SK-N-SH (cell line): ENCODE measurements around the gene FGG. TPM values are rescaled to one million over a fixed set of nuclear protein-coding genes. Genes with fewer than 3 reads are reported as not detected.

Experiments
- CTCF ChIA-PET: fragments of 300-600, 350-600 bp; formaldehyde crosslinking; extraction: SDS; loops from one replicate; lab custom pipeline; 2021; lab: Yijun Ruan, JAX
- POLR2A ChIA-PET: fragments of 350-600 bp; sonication (Branson Sonifier 250); formaldehyde crosslinking; extraction: SDS; loops from one replicate; lab custom pipeline; 2020; ENCODE audit warnings: antibody characterized with exemption, inconsistent platforms; lab: Yijun Ruan, JAX
- DNase-seq: peaks from one replicate; pipeline ENCODE4 v3.0.0; 2012
- H2AFZ ChIP-seq: fragments of 200-600 bp; sonication (generic); 2 replicates; pipeline ENCODE4 v1.8.1; 2016; ENCODE audit warnings: antibody characterized with exemption, mild to moderate bottlenecking, low read depth
- H3F3A ChIP-seq: fragments of 200-600 bp; sonication (generic); replicated peaks from 2 replicates; pipeline ENCODE3; 2016; ENCODE audit warnings: antibody characterized with exemption, mild to moderate bottlenecking; ENCODE audit not compliant: insufficient read depth
- H3K27ac ChIP-seq, 2 experiments: fragments of 200-500 bp in 1 of 2; fragments of 200-600 bp in 1 of 2; sonication (Bioruptor generic) in 1 of 2; sonication (generic), shearing (Covaris generic) in 1 of 2; 2 replicates each; pipeline versions ENCODE4 v1.5.1 to v1.6.1; 2014 to 2016; ENCODE audit warnings: low read depth in 2 of 2, inconsistent platforms in 1 of 2, low read length in 1 of 2, mild to moderate bottlenecking in 1 of 2, mixed read lengths in 1 of 2
- H3K27me3 ChIP-seq: fragments of 200-600 bp; sonication (generic), shearing (Covaris generic); 2 replicates; pipeline ENCODE4 v1.6.1; 2016; ENCODE audit warnings: mixed run types; ENCODE audit not compliant: insufficient read depth
- H3K36me3 ChIP-seq, 2 experiments: fragments of 200-500 bp in 1 of 2; fragments of 200-600 bp in 1 of 2; sonication (Bioruptor generic) in 1 of 2; sonication (generic) in 1 of 2; replicated peaks in 1 of 2; 2 replicates each; pipeline versions ENCODE3 to v1.5.1; 2014 to 2016; ENCODE audit warnings: low read length in 1 of 2, mild to moderate bottlenecking in 1 of 2; ENCODE audit not compliant: insufficient read depth in 2 of 2, control insufficient read depth in 1 of 2
- H3K4me1 ChIP-seq, 2 experiments: fragments of 200-500 bp in 1 of 2; fragments of 200-600 bp in 1 of 2; sonication (Bioruptor generic) in 1 of 2; sonication (generic), shearing (Covaris generic) in 1 of 2; 2 replicates each; pipeline versions ENCODE4 v1.5.1 to v1.6.1; 2014 to 2016; ENCODE audit warnings: low read depth in 1 of 2, low read length in 1 of 2, mixed run types in 1 of 2; ENCODE audit not compliant: insufficient read depth in 2 of 2, control insufficient read depth in 1 of 2
- H3K4me2 ChIP-seq: fragments of 200-600 bp; sonication (generic), shearing (Covaris generic); 2 replicates; pipeline ENCODE4 v1.6.1; 2017; ENCODE audit warnings: mixed run types
- H3K4me3 ChIP-seq, 2 experiments: fragments of 200-500 bp in 1 of 2; fragments of 200-600 bp in 1 of 2; sonication (Bioruptor generic) in 1 of 2; sonication (generic), shearing (Covaris generic) in 1 of 2; 2 replicates each; pipeline versions ENCODE4 v1.5.1 to v1.8.1; 2014 to 2016; ENCODE audit warnings: low read depth in 2 of 2, inconsistent platforms in 1 of 2, low read length in 1 of 2, mild to moderate bottlenecking in 1 of 2, mixed read lengths in 1 of 2, moderate library complexity in 1 of 2
- H3K79me2 ChIP-seq: fragments of 200-600 bp; sonication (generic); 2 replicates; pipeline ENCODE4 v1.8.1; 2017; ENCODE audit warnings: mild to moderate bottlenecking; ENCODE audit not compliant: insufficient read depth
- H3K9ac ChIP-seq: fragments of 200-600 bp; sonication (generic); 2 replicates; pipeline ENCODE4 v1.6.1; 2017; ENCODE audit warnings: mixed run types
- H3K9me2 ChIP-seq: fragments of 200-600 bp; sonication (generic); 2 replicates; pipeline ENCODE4 v1.6.1; 2017; ENCODE audit warnings: mixed run types
- H3K9me3 ChIP-seq: fragments of 200-600 bp; sonication (generic); 2 replicates; pipeline ENCODE4 v1.6.1; 2017; ENCODE audit warnings: mixed run types, mild to moderate bottlenecking, moderate library complexity
- H4K20me1 ChIP-seq: fragments of 200-600 bp; sonication (generic); 2 replicates; pipeline ENCODE4 v1.6.1; 2017; ENCODE audit warnings: mild to moderate bottlenecking, mixed run types; ENCODE audit not compliant: insufficient read depth
- CHD2 ChIP-seq: fragments of 150-350 bp; IDR thresholded peaks from 2 replicates; pipeline ENCODE4 v1.6.1; 2018; ENCODE audit warnings: low read length; ENCODE audit not compliant: partially characterized antibody
- ELF1 ChIP-seq: IDR thresholded peaks from 2 replicates; pipeline ENCODE4 v1.4.0; 2012
- FOSL2 ChIP-seq: IDR thresholded peaks from 2 replicates; pipeline ENCODE4 v1.4.0; 2012; ENCODE audit warnings: low read depth, mild to moderate bottlenecking, moderate library complexity, borderline replicate concordance
- FOXM1 ChIP-seq: IDR thresholded peaks from 2 replicates; pipeline ENCODE4 v1.4.0; 2012; ENCODE audit warnings: low read depth, mild to moderate bottlenecking
- JUND ChIP-seq: IDR thresholded peaks from 2 replicates; pipeline ENCODE4 v1.4.0; 2012
- MXI1 ChIP-seq: IDR thresholded peaks from 2 replicates; pipeline ENCODE4 v1.6.1; 2012; ENCODE audit warnings: mild to moderate bottlenecking, low read depth, low read length, improper control_type of control experiment
- NRF1 ChIP-seq: IDR thresholded peaks from 2 replicates; pipeline ENCODE4 v1.6.1; 2012; ENCODE audit warnings: low read depth, mild to moderate bottlenecking, low read length
- RCOR1 ChIP-seq: fragments of 150-350 bp; IDR thresholded peaks from 2 replicates; pipeline ENCODE4 v1.6.1; 2017; ENCODE audit warnings: antibody characterized with exemption, low read length
- RXRA ChIP-seq: IDR thresholded peaks from 2 replicates; pipeline ENCODE4 v1.4.0; 2012; ENCODE audit warnings: low read depth, mild to moderate bottlenecking, borderline replicate concordance
- SIN3A ChIP-seq: IDR thresholded peaks from 2 replicates; pipeline ENCODE4 v1.6.1; 2012; ENCODE audit warnings: low read depth, mild to moderate bottlenecking, low read length, moderate library complexity, borderline replicate concordance
- SMC3 ChIP-seq: IDR thresholded peaks from 2 replicates; pipeline ENCODE4 v1.6.1; 2012; ENCODE audit warnings: low read depth, low read length, improper control_type of control experiment
- TAF1 ChIP-seq: IDR thresholded peaks from 2 replicates; pipeline ENCODE4 v1.6.1; 2012; ENCODE audit warnings: low read depth, mild to moderate bottlenecking, low read length, moderate library complexity, borderline replicate concordance
- TEAD4 ChIP-seq: IDR thresholded peaks from 2 replicates; pipeline ENCODE4 v1.4.0; 2012; ENCODE audit warnings: mild to moderate bottlenecking, borderline replicate concordance; ENCODE audit not compliant: insufficient read depth
- WGBS: methylation state at CpG from one replicate; pipeline ENCODE4 v1.1.6; 2017; ENCODE audit warnings: low lambda C conversion rate; 5-methylcytosine and 5-hydroxymethylcytosine counted together
- polyA plus RNA-seq, 3 experiments: library from polyadenylated mRNA; depleted of rRNA; stranded (reverse); fragments of >200 nt; gene quantifications; 2 replicates each; pipeline ENCODE4 v1.2.3, GENCODE V29; 2012
- TF ChIP-seq, protein P1 (sequence below): fragments of 150-350 bp; IDR thresholded peaks from 2 replicates; pipeline ENCODE4 v1.6.1; 2017; ENCODE audit warnings: antibody characterized with exemption, low read length, low read depth, borderline replicate concordance
- TF ChIP-seq, protein P2 (sequence below): IDR thresholded peaks from 2 replicates; pipeline ENCODE4 v1.6.1; 2012; ENCODE audit warnings: mild to moderate bottlenecking, low read depth, low read length, moderate library complexity

Gene FGG
- polyA plus RNA-seq, 1 of the 3 experiments (the other 2 are of a cell fraction) = not detected

DNA sequence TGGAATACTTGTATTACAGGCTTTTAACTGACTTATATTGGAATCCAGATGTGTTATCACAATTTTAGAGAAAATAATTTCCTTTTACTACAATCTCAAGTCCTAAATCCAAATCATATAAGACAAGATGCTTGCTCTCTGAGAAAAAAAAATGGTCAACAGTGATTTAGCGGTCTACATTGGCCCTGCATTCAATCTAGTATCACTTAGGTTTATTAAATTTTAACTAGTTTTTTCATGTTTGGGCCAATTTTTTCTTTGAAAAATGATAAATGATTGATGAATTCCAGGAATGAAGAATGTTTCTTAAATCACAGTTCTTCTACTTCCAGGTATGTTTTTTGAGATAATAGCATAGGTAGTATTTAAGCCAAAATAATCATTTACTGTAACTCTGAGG lies 2.8 kb upstream of the FGG start:
- WGBS = 3% methylated on average over 1 of the region's 1 CpG

DNA sequence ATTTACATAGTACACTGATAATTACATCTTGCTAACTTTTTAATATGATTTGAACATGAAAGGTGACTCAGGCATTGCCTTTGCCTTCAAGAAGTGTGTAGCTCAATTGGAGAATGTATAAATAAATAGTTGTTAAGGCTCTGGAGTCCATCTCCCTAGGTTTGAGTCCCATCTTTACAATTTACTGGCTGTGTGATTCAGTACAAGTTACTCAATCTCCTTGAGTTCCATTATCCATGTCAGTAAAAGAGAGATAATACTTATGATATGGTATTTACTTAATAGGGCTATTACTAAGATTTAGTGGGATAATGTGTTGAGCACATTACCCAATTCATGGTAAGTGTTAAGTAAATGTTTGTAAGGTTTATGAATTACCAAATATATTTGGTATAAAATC lies 1.9 kb upstream of the FGG start:
- Histone ChIP-seq H3K79me2 (no peaks in the 10 kb centered on the region), H3F3A (no peaks in the 10 kb centered on the region), H3K4me1 (no peaks in the 10 kb centered on the region), H3K4me2 (no peak overlapping the region), H3K27ac (no peak overlapping the region), H3K9me2 (no peaks in the 10 kb centered on the region), H3K9ac (no peak overlapping the region), H3K9me3 (no peaks in the 10 kb centered on the region), H2AFZ (no peak overlapping the region), H3K4me3 (no peak overlapping the region), H3K36me3 (no peaks in the 10 kb centered on the region), H4K20me1 (no peaks in the 10 kb centered on the region), H3K27me3 (0 out of 2 replicates have a peak, but pooled peaks cover 5% of the 10 kb centered on the region)
- POLR2A ChIA-PET = no interaction called here
- no peak for DNase-seq
- TF ChIP-seq RXRA (no peak), MXI1 (no peak), NRF1 (no peak), SIN3A (no peak)
- TF ChIP-seq, protein P1, sequence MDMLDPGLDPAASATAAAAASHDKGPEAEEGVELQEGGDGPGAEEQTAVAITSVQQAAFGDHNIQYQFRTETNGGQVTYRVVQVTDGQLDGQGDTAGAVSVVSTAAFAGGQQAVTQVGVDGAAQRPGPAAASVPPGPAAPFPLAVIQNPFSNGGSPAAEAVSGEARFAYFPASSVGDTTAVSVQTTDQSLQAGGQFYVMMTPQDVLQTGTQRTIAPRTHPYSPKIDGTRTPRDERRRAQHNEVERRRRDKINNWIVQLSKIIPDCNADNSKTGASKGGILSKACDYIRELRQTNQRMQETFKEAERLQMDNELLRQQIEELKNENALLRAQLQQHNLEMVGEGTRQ = no peak
- CTCF ChIA-PET = interaction anchor here (0.9 to 1.9 kb wide), 3 partner anchors 9 to 62 kb away, joined by 4 to 7 read pairs (median 4); no protein-coding TSS in a partner anchor

More for the DNA sequence above, 2.8 kb upstream of the FGG start:
- Histone ChIP-seq H3K9me2 (no peaks in the 10 kb centered on the region), H2AFZ (no peak overlapping the region), H3K4me1 (no peaks in the 10 kb centered on the region), H3K4me3 (no peak overlapping the region), H3K27me3 (0 out of 2 replicates have a peak, but pooled peaks cover 5% of the 10 kb centered on the region), H3F3A (no peaks in the 10 kb centered on the region), H3K27ac (no peak overlapping the region), H3K4me2 (no peak overlapping the region), H3K9me3 (no peaks in the 10 kb centered on the region), H3K9ac (no peak overlapping the region), H3K79me2 (no peaks in the 10 kb centered on the region)
- no peak for DNase-seq
- CTCF ChIA-PET = interaction anchor here (1.1 to 1.9 kb wide), 2 partner anchors 56 to 63 kb away, joined by 4 to 7 read pairs; no protein-coding TSS in a partner anchor
- POLR2A ChIA-PET = no interaction called here
- TF ChIP-seq FOXM1 (no peak), TAF1 (no peak), RCOR1 (no peak), FOSL2 (no peak), NRF1 (no peak), SMC3 (no peak), JUND (no peak), ELF1 (no peak), CHD2 (no peak), TEAD4 (no peak)
- TF ChIP-seq, protein P2, sequence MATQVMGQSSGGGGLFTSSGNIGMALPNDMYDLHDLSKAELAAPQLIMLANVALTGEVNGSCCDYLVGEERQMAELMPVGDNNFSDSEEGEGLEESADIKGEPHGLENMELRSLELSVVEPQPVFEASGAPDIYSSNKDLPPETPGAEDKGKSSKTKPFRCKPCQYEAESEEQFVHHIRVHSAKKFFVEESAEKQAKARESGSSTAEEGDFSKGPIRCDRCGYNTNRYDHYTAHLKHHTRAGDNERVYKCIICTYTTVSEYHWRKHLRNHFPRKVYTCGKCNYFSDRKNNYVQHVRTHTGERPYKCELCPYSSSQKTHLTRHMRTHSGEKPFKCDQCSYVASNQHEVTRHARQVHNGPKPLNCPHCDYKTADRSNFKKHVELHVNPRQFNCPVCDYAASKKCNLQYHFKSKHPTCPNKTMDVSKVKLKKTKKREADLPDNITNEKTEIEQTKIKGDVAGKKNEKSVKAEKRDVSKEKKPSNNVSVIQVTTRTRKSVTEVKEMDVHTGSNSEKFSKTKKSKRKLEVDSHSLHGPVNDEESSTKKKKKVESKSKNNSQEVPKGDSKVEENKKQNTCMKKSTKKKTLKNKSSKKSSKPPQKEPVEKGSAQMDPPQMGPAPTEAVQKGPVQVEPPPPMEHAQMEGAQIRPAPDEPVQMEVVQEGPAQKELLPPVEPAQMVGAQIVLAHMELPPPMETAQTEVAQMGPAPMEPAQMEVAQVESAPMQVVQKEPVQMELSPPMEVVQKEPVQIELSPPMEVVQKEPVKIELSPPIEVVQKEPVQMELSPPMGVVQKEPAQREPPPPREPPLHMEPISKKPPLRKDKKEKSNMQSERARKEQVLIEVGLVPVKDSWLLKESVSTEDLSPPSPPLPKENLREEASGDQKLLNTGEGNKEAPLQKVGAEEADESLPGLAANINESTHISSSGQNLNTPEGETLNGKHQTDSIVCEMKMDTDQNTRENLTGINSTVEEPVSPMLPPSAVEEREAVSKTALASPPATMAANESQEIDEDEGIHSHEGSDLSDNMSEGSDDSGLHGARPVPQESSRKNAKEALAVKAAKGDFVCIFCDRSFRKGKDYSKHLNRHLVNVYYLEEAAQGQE = no peak
- TF ChIP-seq, protein P1 = no peak
- TF ChIP-seq, all 33 proteins: peak for 0
- Histone ChIP-seq H3K36me3 (no peaks in the 10 kb centered on the region), H4K20me1 (no peaks in the 10 kb centered on the region)
